Stimulated activated CD4-positive, alpha-beta T cell treated with anti-CD3 and anti-CD28 coated beads, TNF-alpha, amount 100 ng/mL, for 48 hours (primary cell): Measurements from ENCODE around the gene LOC128125822.
"Not testable (repeated sequence)": the region's sequence is repeated elsewhere in the genome, so short reads cannot be mapped to it uniquely, and the experiment has no call there.

ENCODE experiments used
- DNase-seq, 3 donors: peaks; one replicate each; pipeline ENCODE4 v3.0.0-alpha.2; 2020; ENCODE audit warnings: low read depth in 3 of 3

Gene LOC128125822

DNA sequence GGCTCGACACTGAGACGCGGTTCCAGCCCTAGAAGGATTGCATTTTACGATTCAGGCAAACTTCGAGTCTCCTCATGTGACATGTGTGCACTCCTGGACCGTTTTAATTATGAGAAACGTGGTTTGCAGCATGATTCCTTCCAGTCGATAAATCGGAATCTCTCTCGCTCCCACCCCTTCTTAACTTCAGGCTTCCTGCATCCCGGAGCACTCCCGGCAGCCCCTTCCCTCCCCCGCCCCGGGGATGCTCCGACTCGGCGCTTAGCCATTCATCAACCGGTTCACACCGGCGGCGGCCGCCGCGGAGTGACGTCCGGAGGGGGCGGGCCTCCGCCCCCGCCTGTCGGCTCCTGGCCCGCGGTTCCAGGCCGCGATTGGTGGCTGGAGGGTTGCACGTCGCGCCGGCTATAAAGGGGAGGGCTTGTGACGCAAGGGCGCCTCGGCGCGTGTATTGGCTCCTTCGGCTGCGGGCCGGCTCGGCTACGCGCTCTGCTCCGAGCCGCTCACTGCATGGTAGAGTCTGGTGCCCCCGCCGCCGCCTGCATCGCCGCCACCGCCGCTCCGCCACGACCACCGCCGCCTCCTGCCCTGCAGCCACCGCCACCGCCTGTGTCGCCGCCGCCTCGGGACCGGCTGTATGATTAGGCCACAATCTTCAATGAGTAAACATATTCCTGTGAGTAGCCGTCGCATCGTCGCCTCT is at the start of gene LOC128125822, which contains the start of gene PTP4A1:
LOC128125822 (plus strand) TSS at position 437 of the 703 bp plus-strand sequence.
PTP4A1 (plus strand) TSS at position 437 of the 703 bp plus-strand sequence. CDS start 4,401 bp downstream, outside the sequence.
- DNase-seq = peak; percentile 89 to 94 (median 90)

DNA sequence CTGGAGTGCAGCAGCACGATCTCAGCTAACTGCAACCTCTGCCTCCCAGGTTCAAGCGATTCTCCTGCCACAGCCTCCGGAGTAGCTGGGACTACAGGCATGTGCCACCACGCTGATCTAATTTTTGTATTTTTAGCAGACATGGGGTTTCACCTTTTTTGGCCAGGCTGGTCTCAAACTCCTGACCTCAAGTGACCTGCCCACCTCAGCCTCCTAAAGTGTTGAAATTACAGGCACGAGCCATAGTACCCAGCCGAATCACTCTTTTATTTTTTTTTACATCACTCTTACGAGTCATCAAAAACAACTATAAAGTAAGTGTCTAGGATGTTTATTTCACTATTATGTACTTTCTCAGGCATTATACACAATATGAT is 49.4 kb upstream of the LOC128125822 start:
- not testable (repeated sequence) for DNase-seq

DNA sequence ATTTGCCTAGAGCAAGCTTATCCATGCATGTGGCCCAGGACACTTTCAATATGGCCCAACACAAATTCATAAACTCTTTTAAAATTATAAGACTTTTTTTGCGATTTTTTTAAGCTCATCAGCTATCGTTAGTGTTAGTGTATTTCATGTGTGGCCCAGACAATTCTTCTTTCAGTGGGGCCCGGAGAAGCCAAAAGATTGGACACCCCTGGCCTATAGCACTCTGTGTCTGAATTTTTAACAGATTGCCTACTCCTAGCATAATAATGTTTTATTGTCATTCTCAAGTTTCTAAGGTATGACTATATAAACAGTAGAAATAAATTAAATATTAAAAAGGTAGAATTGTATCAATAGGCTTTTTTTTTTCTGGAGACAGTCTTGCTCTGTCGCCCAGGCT is 48.6 kb upstream of the LOC128125822 start:
- DNase-seq = no peak

DNA sequence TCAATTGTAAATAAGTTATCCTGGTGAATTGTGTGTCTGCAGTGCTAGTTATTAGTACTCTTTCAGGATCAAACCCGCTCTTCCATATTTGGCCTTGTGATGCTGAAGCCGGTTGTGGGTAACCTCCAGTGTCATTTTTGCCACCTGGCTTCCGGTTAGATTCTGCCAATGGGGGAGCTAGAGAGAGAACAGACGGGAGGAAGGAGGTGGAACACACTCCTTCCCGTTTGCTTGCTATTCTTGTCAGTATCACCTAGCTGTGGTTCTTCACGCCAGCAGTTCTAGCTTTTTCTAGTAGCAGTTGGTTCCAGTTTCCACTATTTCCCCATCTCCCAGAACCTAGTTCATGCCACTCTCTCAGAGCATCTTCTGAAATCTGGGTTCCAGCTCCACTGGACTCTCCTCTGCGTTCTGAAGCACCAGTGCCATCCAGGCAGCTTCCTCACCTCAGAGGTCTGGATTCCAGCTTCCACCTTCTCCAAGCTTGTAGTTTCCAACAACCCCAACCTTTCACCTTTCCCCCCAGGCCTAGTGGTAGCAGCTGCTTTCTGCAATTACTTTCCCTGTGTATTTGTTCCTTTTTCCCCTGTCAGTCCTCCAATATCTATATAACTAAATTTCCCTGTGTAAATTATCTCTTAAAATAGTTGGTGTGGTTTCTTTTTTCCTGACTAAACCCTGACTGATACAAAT is 46.9 kb upstream of the LOC128125822 start:
- DNase-seq = no peak

DNA sequence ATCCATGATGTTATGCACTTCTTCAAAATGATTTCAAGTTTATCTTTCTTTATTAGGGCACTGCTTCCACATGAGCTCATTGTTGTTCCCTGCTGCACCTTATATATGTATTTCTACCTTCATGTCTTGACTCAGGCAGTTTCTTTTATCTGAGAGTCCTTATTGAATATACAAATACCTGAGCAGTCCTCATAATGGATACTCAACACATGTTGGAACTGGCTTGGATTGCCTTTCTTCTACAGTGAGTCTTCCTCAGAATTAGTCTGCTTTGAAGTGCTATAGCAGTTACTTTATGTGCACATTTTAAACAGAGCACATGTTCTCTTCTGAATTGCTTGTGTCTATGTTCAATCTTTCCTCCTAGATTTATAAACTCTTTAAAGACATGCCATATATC is 45.3 kb upstream of the LOC128125822 start:
- no peak for DNase-seq

DNA sequence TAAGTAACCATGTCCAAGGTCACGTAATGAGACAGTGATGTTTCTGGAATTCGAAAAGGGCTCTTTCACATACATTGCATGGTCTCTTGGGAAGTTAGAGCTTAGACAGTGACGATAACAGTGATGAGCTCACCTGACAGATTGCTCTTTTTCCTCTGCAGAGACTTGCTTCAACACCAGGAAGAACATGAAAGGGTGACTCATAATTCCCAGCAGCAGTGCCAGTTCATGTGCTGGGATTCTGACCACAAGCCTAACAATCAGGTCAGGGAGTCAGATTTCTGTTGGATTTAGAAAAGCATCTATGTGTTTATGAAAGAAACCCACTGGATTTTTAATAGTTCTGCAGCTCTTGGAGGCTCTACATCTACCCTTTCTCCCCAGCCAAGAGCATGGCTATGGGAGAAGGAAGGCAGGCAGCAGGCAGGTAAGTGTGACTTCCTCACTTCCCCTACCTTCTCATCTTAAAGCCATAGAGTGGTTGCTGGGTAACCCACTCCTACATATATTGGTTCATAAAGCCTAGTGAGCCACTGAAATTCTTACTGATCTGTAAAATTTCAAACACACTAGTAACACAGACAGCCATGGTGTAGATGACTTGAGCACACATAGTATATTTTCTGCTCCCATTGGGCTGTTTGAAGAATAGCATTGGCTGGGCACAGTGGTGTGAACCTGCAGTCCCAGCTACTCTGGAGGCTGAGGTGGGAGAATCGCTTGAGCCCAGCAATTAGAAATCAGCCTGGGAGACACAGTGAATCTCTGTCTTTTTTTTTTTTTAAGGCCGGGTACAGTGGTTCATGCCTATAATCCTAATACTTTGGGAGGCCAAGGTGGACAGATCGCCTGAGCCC is 44.4 kb upstream of the LOC128125822 start:
- DNase-seq = no peak

DNA sequence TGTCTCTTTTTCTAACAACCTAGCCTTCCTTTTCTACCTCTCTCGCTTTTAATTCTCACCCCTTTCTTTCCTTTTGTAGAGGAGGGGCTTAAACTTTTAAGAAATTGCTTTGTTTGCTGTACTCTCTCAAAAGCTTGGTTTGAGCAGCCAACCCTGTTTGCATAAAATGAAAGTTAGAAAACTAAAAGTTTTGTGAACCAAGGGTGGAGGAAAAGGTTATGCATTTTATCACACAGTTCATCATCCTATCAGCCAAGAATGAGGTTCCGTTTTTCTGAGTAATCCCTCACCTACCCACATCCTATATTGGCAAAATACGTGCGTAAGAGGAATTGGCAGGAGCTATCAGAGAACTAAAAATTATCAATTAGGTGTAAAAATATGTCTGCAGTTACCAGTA is 42.8 kb upstream of the LOC128125822 start:
- no peak for DNase-seq

DNA sequence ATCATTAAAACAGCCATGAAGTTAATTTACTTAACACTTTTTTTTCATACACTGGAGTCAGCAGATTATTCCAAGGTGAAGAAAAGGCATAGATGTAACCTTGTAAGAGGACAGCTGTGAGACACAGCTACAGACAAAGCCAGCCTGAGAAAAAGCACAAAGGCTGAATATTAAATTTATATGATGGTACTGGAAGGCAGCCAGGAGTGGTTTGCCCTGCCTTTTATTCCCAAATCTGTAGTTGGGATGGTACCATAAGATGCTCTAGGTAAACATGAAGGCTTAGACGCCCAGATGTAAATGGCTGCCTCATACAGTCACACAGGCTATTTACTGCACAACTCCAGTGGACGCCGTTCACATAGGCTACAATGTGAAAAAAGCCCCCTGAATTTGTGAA is 42.1 kb upstream of the LOC128125822 start:
- DNase-seq = no peak

DNA sequence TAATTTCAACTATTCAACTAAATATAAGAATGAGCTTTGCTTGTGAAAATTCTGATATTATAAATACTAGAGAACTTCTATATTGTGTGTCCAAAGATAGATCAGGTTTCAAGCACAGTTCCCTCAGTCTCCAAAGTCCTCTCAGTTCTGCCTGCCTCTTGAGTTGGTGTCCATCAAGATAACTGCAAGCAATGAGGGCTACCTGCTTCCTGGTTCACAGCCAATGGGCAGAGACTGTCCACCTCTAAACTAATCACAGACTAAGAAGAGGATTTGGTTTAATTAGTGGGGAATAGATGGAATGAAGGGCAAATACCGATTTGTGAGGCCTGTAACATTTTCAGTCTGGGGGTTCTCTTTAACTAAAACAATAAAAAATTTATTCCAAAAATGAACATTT is 41.3 kb upstream of the LOC128125822 start:
- no peak for DNase-seq

DNA sequence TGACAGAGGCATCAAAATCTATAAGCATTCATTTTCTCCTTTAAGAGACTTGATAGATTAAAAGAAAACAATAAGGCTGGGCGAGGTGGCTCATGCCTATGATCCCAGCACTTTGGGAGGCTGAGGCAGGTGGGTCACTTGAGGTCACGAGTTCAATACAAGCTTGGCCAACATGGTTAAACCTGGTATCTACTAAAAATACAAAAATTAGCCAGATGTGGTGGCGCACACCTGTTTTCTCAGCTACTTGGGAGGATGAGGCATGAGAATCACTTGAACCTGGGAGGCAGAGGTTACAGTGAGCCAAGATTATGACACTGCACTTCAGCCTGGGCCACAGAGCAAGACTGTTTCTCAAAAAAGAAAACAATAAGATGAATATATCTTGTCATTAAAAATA is 39.3 kb upstream of the LOC128125822 start:
- DNase-seq = no peak

- DNase-seq = no peak
Observed at GRCh38 chr6:63533952-63534351, 38.3 kb upstream of the LOC128125822 start.

DNA sequence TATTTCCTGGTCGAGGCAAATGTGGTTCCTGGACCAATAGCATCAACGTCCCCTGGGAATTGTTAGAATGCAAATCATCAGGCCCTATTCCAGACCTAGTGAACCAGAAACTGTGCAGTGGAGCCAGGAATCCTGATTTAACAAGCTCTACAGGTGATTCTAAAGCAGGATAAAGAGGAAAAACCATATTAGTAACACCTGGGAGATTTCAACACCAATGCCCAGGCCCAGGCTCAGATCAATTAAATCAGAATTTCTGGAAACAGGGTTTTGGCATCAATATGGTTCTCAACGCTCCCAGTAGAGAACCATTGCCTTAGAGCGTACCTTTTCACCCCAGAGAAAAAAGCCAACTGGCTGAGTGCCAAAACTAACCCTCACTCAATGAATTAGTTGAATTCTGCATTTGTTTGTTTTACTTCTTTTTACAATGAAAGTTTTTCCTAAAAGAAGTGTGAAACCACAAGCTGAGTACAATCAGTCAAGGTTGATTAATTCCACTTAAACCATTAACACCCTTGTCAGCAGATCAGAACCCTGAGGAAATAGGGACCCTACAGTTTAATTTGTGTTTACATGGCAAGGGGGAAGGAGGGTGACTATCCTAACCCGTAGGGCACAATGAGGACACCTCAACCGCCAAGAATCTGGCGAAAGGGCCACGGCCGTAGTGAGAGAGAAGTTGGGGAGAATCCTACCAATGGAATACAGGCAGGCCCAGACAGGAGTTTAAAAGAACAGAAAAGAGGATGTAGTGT is 34.9 kb upstream of the LOC128125822 start:
- DNase-seq = no peak

DNA sequence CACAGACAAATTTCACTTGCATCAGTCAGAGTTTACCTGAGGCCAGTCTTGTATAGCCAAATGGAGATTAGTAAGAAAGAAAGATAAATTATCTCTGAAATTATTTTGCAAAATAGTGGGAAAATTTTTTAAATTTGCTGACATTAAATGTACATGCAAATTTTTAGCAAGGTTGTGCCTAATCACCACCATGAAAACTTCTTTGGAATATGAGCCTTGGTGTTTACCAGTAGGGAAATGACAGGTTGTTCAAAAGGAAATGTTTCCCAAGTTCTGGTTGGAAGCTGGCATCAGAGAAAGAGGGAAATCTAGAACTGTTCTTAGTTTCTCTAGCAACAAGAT is 34.4 kb upstream of the LOC128125822 start:
- DNase-seq = no peak

DNA sequence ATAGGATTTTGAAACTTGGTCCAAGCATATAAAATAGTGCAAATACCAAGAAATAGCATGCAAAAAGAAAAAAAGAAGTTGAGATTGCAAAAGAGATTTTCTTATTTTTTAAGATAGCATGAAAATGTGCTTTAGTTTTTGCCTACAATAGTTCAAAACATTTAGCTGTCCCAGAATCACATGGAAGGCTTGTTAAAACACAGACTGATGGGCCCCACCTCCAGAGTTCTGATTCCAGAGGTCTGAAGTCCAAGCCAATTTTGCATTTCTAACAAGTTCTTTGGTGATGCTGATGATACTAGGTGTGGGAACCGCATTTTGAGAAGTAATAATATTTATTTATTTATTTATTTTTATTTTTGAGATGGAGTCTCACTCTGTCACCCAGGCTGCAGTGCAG is 33.7 kb upstream of the LOC128125822 start:
- no peak for DNase-seq

GRCh38 chr6:63543001-63543400 is 29.3 kb upstream of the LOC128125822 start:
- DNase-seq = no peak

- no peak for DNase-seq
Observed at GRCh38 chr6:63543982-63544381, 28.3 kb upstream of the LOC128125822 start.

DNA sequence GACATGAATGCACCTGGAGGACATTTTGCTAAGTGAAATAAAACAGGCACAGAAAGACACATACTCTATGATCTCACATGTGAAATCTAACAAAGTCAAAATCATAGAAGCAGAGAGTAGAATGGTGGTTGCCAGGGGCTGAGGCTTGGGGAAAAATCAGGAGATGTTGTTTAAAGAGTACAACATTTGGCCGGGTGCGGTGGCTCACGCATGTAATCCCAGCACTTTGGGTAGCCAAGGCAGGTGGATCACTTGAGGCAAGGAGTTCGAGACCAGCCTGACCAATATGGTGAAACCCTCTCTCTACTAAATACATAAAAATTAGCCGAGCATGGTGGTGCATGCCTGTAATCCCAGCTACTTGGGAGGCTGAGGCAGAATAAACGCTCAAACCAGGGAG is 26.0 kb upstream of the LOC128125822 start:
- DNase-seq = no peak

DNA sequence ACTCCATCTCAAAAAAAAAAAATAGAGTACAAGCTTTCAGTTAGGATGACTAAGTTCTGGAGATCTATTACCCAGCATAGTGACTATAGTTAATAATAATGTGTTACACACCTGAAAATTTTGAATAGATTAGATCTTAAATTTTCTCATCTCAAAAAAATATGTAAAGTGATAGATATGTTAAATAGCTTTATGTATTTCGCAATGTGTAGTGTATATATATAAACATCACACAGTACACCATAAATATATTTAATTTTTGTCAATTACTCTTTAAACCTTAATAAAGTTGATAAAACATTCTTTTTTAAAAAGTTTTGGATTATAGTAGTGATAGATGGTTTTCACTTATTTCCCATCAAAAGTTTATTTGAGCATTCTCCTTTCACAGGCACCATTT is 25.6 kb upstream of the LOC128125822 start:
- DNase-seq = no peak

DNA sequence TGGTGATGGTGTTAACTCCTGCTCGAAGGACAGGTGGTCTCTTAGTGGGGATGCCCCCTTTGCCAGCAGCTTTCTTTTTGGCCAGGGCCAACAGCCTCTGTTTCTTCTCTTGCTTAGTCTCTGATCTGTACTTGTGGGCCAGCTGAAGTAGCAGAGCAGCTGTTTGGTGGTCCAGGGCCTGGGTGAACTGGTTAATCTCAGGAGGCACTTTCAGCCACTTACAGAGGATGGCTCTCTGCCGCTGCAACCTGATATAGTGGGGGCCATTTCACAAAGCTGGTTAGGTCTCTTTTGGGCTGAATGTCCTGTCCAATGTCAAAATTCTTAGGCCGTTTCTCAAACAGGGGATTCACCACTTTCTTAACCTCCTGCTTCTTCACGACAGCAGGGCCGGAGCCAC is 23.2 kb upstream of the LOC128125822 start:
- DNase-seq = no peak

DNA sequence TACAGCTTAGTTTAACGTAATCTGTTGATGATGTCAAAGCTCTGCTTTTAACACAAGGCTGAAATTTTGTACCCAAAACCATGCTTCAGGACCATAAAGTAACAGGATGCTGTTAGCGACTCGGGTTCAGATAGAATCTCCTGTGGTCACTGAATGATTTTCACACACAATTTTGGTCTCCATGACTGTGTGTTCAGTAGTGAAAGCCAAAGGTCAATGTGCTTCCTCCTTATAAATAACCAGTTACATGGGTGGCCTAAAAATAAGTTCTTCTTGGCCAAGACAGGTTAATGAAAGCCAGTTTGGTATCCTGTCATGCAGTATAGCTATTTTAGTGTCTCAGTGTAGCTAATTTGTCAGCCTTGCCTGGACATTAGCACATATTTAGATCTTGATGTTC is 19.1 kb upstream of the LOC128125822 start:
- DNase-seq = no peak

DNA sequence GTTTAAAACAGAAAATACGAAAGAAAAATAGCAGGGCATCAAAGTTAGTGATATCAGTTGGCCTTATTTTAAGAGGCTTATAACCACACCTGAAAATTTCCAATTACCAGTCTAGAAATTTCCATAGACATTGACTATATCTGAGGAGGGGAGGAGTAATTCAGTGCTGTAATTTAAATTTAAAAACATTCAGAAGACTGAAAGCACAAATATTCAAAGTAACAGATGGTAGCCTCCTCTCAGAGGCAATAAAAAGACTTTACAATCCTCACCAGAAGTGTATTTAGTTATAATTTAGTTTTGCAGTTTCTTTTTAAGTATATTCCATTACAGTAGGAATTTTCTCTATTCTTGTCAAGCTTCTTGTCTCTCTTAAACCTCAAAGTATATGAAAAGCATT is 18.4 kb upstream of the LOC128125822 start:
- DNase-seq = no peak

DNA sequence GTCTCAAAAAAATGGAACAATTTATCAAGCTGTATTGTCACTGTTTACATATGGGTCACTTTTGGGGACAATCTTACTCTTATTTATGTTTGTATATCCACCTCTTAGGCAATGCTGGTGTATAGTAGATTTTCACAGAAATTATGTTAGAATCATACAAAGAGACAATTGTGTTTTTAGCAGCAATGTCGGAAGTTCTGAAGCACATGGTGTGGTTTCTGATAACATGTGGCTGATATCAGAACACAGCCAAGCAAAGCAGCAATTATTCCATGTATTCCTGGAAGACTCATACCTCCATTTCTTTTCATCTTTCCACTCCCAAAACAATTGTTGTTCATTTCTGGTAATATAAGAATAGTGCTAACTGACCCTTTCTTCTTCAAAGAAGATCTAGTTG is 17.5 kb upstream of the LOC128125822 start:
- DNase-seq = no peak
